Measurements from ENCODE around the gene PXDN.

The PXDN gene

GRCh38 chr2:1609040-1609439 lies 135.3 kb downstream of the PXDN start:
- H3K4me3 ChIP-seq (replicated peaks; ENCODE audit: low read depth, low read length) = no peak overlapping the region
- TF ChIP-seq CTCF (IDR thresholded peaks at IDR 0.05; ENCODE audit: low read length, missing control alignments) = no peak
- no peak for DNase-seq (ENCODE audit: low read depth)

- H3K4me3 ChIP-seq (replicated peaks; ENCODE audit: low read depth, low read length) = no peak overlapping the region
- no peak for DNase-seq (ENCODE audit: low read depth)
- TF ChIP-seq CTCF (IDR thresholded peaks at IDR 0.05; ENCODE audit: low read length, missing control alignments) = no peak
Measured at GRCh38 chr2:1607971-1608688, 136.2 kb downstream of the PXDN start.

GRCh38 chr2:1607236-1607920 lies 136.9 kb downstream of the PXDN start:
- no peak overlapping the region for H3K4me3 ChIP-seq (replicated peaks; ENCODE audit: low read depth, low read length)
- DNase-seq (ENCODE audit: low read depth) = no peak
- TF ChIP-seq CTCF (IDR thresholded peaks at IDR 0.05; ENCODE audit: low read length, missing control alignments) = no peak

- no peak for TF ChIP-seq CTCF (IDR thresholded peaks at IDR 0.05; ENCODE audit: low read length, missing control alignments)
- DNase-seq (ENCODE audit: low read depth) = peak; percentile 57
- H3K4me3 ChIP-seq (replicated peaks; ENCODE audit: low read depth, low read length) = no peak overlapping the region
Measured at GRCh38 chr2:1606421-1607235, 137.7 kb downstream of the PXDN start.

GRCh38 chr2:1606046-1606400 lies 138.3 kb downstream of the PXDN start:
- DNase-seq (ENCODE audit: low read depth) = no peak
- TF ChIP-seq CTCF (IDR thresholded peaks at IDR 0.05; ENCODE audit: low read length, missing control alignments) = no peak
- H3K4me3 ChIP-seq (replicated peaks; ENCODE audit: low read depth, low read length) = no peak overlapping the region

GRCh38 chr2:1605102-1606045 lies 138.9 kb downstream of the PXDN start:
- no peak overlapping the region for H3K4me3 ChIP-seq (replicated peaks; ENCODE audit: low read depth, low read length)
- peak; percentile 83 for DNase-seq (ENCODE audit: low read depth)
- TF ChIP-seq CTCF (IDR thresholded peaks at IDR 0.05; ENCODE audit: low read length, missing control alignments) = no peak
